Osteoblast (primary cell): ENCODE data around the gene ANKFN1. TPM values are rescaled to one million over a fixed set of nuclear protein-coding genes. Genes with fewer than 3 reads are reported as not detected.

ENCODE experiments used
- DNase-seq: peaks from one replicate; pipeline ENCODE4 v3.0.0; 2011; ENCODE audit warnings: low spot score, mixed read lengths; ENCODE audit not compliant: insufficient read length; ENCODE audit errors: missing footprints
- H2AFZ ChIP-seq: 2 replicates; pipeline ENCODE4 v1.6.0; 2011; ENCODE audit warnings: mild to moderate bottlenecking, low read length
- H3K27ac ChIP-seq: 2 replicates; pipeline ENCODE4 v1.5.1; 2011; ENCODE audit warnings: mild to moderate bottlenecking, low read depth, low read length, moderate library complexity
- H3K27me3 ChIP-seq: 2 replicates; pipeline ENCODE4 v1.6.0; 2012; ENCODE audit warnings: mild to moderate bottlenecking, control low read depth, inconsistent platforms, low read length, moderate library complexity; ENCODE audit not compliant: insufficient read depth
- H3K36me3 ChIP-seq: 2 replicates; pipeline ENCODE4 v1.5.1; 2011; ENCODE audit warnings: mild to moderate bottlenecking, low read length, control low read depth, moderate library complexity; ENCODE audit not compliant: insufficient read depth
- H3K4me1 ChIP-seq: 2 replicates; pipeline ENCODE4 v1.5.1; 2011; ENCODE audit warnings: mild to moderate bottlenecking, low read length, control low read depth, moderate library complexity; ENCODE audit not compliant: insufficient read depth
- H3K4me2 ChIP-seq: 2 replicates; pipeline ENCODE4 v1.6.0; 2011; ENCODE audit warnings: mild to moderate bottlenecking, low read length; ENCODE audit not compliant: insufficient read depth
- H3K4me3 ChIP-seq: fragments of 200-600 bp; sonication (generic); 3 replicates; pipeline ENCODE4 v1.5.1; 2012; ENCODE audit warnings: mild to moderate bottlenecking, low read length, inconsistent platforms; ENCODE audit not compliant: insufficient read depth
- H3K79me2 ChIP-seq: 2 replicates; pipeline ENCODE4 v1.6.0; 2012; ENCODE audit warnings: mild to moderate bottlenecking, low read length, control low read depth, inconsistent platforms; ENCODE audit not compliant: insufficient read depth
- H3K9me3 ChIP-seq: 2 replicates; pipeline ENCODE4 v1.5.1; 2011; ENCODE audit warnings: low read depth, low read length, control low read depth
- H4K20me1 ChIP-seq: 2 replicates; pipeline ENCODE4 v1.6.0; 2012; ENCODE audit warnings: mild to moderate bottlenecking, low read length, control low read depth; ENCODE audit not compliant: insufficient read depth
- total RNA-seq: library from RNA; depleted of rRNA; stranded (reverse); fragments of >200 nt; gene quantifications from 2 replicates; pipeline ENCODE4 v1.2.3, GENCODE V29; 2012
- TF ChIP-seq, protein P1 (sequence below): IDR thresholded peaks from 2 replicates; pipeline ENCODE4 v1.5.1; 2011; ENCODE audit warnings: mild to moderate bottlenecking, low read depth, low read length, moderate library complexity; ENCODE audit errors: extremely low read depth

ANKFN1 gene
- total RNA-seq, 1 donor = 0.72 TPM

DNA sequence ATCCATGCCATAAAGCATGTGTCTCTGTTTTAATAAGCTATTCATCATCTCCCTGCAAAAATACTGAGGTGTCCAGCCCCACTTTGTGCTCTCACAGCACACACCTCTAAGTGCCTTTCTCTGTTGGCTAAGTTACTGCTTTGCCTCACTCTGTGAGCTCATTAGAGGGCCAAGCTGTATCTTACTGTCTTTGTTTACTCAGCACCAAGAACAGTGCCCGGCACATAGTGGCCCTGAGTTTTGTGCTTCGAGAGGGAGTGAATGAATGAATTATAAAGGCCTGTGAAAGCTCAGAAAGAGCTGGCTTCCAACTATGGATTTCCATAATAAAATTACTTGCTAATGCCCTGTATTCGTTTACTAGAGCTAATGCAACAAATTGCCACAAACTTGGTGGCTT is 390.0 kb downstream of the ANKFN1 start:
- Histone ChIP-seq H3K27ac (no peak overlapping the region), H3K27me3 (no peaks in the 10 kb centered on the region), H3K4me2 (no peak overlapping the region), H3K4me1 (no peaks in the 10 kb centered on the region), H4K20me1 (no peaks in the 10 kb centered on the region), H3K79me2 (no peaks in the 10 kb centered on the region), H3K36me3 (no peaks in the 10 kb centered on the region), H3K4me3 (no peak overlapping the region), H2AFZ (no peak overlapping the region), H3K9me3 (no peaks in the 10 kb centered on the region)
- DNase-seq = no peak
- TF ChIP-seq, protein P1, sequence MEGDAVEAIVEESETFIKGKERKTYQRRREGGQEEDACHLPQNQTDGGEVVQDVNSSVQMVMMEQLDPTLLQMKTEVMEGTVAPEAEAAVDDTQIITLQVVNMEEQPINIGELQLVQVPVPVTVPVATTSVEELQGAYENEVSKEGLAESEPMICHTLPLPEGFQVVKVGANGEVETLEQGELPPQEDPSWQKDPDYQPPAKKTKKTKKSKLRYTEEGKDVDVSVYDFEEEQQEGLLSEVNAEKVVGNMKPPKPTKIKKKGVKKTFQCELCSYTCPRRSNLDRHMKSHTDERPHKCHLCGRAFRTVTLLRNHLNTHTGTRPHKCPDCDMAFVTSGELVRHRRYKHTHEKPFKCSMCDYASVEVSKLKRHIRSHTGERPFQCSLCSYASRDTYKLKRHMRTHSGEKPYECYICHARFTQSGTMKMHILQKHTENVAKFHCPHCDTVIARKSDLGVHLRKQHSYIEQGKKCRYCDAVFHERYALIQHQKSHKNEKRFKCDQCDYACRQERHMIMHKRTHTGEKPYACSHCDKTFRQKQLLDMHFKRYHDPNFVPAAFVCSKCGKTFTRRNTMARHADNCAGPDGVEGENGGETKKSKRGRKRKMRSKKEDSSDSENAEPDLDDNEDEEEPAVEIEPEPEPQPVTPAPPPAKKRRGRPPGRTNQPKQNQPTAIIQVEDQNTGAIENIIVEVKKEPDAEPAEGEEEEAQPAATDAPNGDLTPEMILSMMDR = no peak

- H3K4me3 ChIP-seq = no peak overlapping the region
Observed at GRCh38 chr17:56545106-56545505, 391.8 kb downstream of the ANKFN1 start.

DNA sequence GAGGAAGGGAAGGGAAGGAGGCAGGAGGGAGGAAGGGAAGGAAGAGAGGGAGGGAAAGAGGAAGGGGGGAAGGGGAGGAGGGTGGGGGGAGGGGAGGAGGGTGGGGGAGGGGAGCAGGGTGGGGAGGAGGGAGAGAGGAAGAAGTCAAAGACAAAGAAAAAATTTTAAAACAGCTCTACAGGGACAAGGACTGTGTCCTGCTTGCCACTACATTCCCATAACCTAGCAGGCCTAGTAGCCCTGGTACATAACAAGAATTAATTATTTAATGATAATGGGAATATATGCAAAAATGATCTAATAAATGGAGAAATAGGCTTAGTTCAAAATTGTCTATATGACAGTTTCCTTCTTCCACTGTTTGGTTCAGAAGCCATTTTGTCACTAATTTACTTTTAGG is 392.7 kb downstream of the ANKFN1 start:
- TF ChIP-seq, protein P1 = no peak
- Histone ChIP-seq H3K36me3 (no peaks in the 10 kb centered on the region), H3K27me3 (no peaks in the 10 kb centered on the region), H3K9me3 (no peaks in the 10 kb centered on the region), H3K79me2 (no peaks in the 10 kb centered on the region), H3K4me3 (no peak overlapping the region), H3K4me1 (no peaks in the 10 kb centered on the region), H4K20me1 (no peaks in the 10 kb centered on the region), H2AFZ (no peak overlapping the region), H3K4me2 (no peak overlapping the region), H3K27ac (no peak overlapping the region)
- no peak for DNase-seq

More at GRCh38 chr17:56545106-56545505, 391.8 kb downstream of the ANKFN1 start:
- Histone ChIP-seq H3K27me3 (no peaks in the 10 kb centered on the region), H3K36me3 (no peaks in the 10 kb centered on the region), H3K27ac (no peak overlapping the region), H3K4me1 (no peaks in the 10 kb centered on the region), H3K4me2 (no peak overlapping the region), H3K9me3 (no peaks in the 10 kb centered on the region), H4K20me1 (no peaks in the 10 kb centered on the region), H3K79me2 (no peaks in the 10 kb centered on the region), H2AFZ (no peak overlapping the region)
- no peak for DNase-seq
- TF ChIP-seq, protein P1 = no peak

DNA sequence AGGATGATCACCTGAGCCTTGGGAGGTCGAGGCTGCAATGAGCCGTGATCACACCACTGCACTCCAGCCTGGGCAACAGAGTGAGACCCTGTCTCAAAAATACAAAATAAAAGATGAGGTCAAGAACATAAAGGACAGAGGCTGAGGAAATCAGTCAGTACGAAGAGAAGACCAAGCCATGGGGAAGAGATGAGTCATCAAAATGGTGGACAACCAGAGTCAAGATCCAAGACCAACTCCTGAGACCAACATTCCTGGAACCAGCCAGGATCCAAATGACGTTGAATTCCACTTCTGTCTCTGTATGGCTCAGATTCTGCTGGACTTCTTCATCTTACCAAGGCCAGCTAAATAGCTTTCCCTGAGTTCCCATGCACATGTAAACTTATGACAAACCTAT is 395.4 kb downstream of the ANKFN1 start:
- TF ChIP-seq, protein P1 = no peak
- Histone ChIP-seq H3K27me3 (no peaks in the 10 kb centered on the region), H3K4me1 (no peaks in the 10 kb centered on the region), H3K4me2 (no peak overlapping the region), H3K79me2 (no peaks in the 10 kb centered on the region), H3K4me3 (no peak overlapping the region), H2AFZ (no peak overlapping the region), H4K20me1 (no peaks in the 10 kb centered on the region), H3K9me3 (no peaks in the 10 kb centered on the region), H3K36me3 (no peaks in the 10 kb centered on the region), H3K27ac (no peak overlapping the region)
- no peak for DNase-seq
